ENCODE data around the gene PRRG1.
"Not testable (repeated sequence)": the region's sequence is repeated elsewhere in the genome, so short reads cannot be mapped to it uniquely, and the experiment has no call there.

Gene PRRG1

GRCh38 chrX:37349221-37350033 is at the start of gene PRRG1:
TSS of gene PRRG1 (plus strand) at chrX:37349364. CDS start at chrX:37406250, 56,886 bp downstream.
- peaks cover 4% of the 10 kb centered on the region for H3K4me1 Mint-ChIP-seq (ENCODE audit: low read depth)
- intact Hi-C loops (cut with micrococcal nuclease): no loop called here
- peak within 1 kb of the TSS; percentile 87 for H3K4me3 Mint-ChIP-seq
- no peaks in the 10 kb centered on the region for H3K9me3 Mint-ChIP-seq
- peak within 1 kb of the TSS; percentile 76 for H3K27ac Mint-ChIP-seq
- H3K36me3 Mint-ChIP-seq (ENCODE audit: low read depth): peaks cover 7% of the 10 kb centered on the region
- H3K27me3 Mint-ChIP-seq: peaks cover 17% of the 10 kb centered on the region

- Mint-ChIP-seq H3K4me1 (ENCODE audit: low read depth) (no peaks in the 10 kb centered on the region), H3K27ac (no peak overlapping the region), H3K9me3 (no peaks in the 10 kb centered on the region), H3K27me3 (peaks cover 2% of the 10 kb centered on the region), H3K36me3 (ENCODE audit: low read depth) (no peaks in the 10 kb centered on the region), H3K4me3 (no peak overlapping the region)
- intact Hi-C loops (cut with micrococcal nuclease): no loop called here
These were observed 46.6 kb upstream of the PRRG1 start for GRCh38 chrX:37302569-37302968.

GRCh38 chrX:37305238-37305637 is 43.9 kb upstream of the PRRG1 start:
- H3K9me3 Mint-ChIP-seq; H3K4me3 Mint-ChIP-seq; H3K36me3 Mint-ChIP-seq (ENCODE audit: low read depth); H3K4me1 Mint-ChIP-seq (ENCODE audit: low read depth); H3K27me3 Mint-ChIP-seq; H3K27ac Mint-ChIP-seq; intact Hi-C loops (cut with micrococcal nuclease): not testable (repeated sequence)

GRCh38 chrX:37314531-37314930 is 34.6 kb upstream of the PRRG1 start:
- no peaks in the 10 kb centered on the region for H3K4me1 Mint-ChIP-seq (ENCODE audit: low read depth)
- no peak overlapping the region for H3K4me3 Mint-ChIP-seq

GRCh38 chrX:37315511-37316248 is 33.5 kb upstream of the PRRG1 start:
- intact Hi-C loops (cut with micrococcal nuclease): no loop called here
- Mint-ChIP-seq H3K27me3 (peaks cover 3% of the 10 kb centered on the region), H3K4me1 (ENCODE audit: low read depth) (peaks cover 4% of the 10 kb centered on the region), H3K36me3 (ENCODE audit: low read depth) (no peaks in the 10 kb centered on the region), H3K9me3 (no peaks in the 10 kb centered on the region), H3K4me3 (no peak overlapping the region), H3K27ac (no peak overlapping the region)

More at GRCh38 chrX:37314531-37314930, 34.6 kb upstream of the PRRG1 start:
- intact Hi-C loops (cut with micrococcal nuclease): no loop called here
- peaks cover 3% of the 10 kb centered on the region for H3K27me3 Mint-ChIP-seq
- H3K36me3 Mint-ChIP-seq (ENCODE audit: low read depth): no peaks in the 10 kb centered on the region
- H3K9me3 Mint-ChIP-seq: no peaks in the 10 kb centered on the region
- H3K27ac Mint-ChIP-seq: no peak overlapping the region

GRCh38 chrX:37320541-37321203 is 28.5 kb upstream of the PRRG1 start:
- Mint-ChIP-seq H3K9me3 (no peaks in the 10 kb centered on the region), H3K27me3 (peaks cover 14% of the 10 kb centered on the region), H3K4me3 (no peak overlapping the region), H3K36me3 (ENCODE audit: low read depth) (no peaks in the 10 kb centered on the region), H3K27ac (no peak overlapping the region), H3K4me1 (ENCODE audit: low read depth) (peaks cover 8% of the 10 kb centered on the region)
- intact Hi-C loops (cut with micrococcal nuclease): no loop called here

- Mint-ChIP-seq H3K4me3 (no peak overlapping the region), H3K27me3 (no peaks in the 10 kb centered on the region), H3K4me1 (ENCODE audit: low read depth) (no peaks in the 10 kb centered on the region), H3K36me3 (ENCODE audit: low read depth) (no peaks in the 10 kb centered on the region), H3K9me3 (no peaks in the 10 kb centered on the region), H3K27ac (no peak overlapping the region)
- intact Hi-C loops (cut with micrococcal nuclease): no loop called here
These were observed 18.5 kb upstream of the PRRG1 start for GRCh38 chrX:37330642-37331041.

GRCh38 chrX:37331546-37331945 is 17.6 kb upstream of the PRRG1 start:
- Mint-ChIP-seq H3K4me1 (ENCODE audit: low read depth) (no peaks in the 10 kb centered on the region), H3K9me3 (no peaks in the 10 kb centered on the region), H3K27me3 (no peaks in the 10 kb centered on the region), H3K36me3 (ENCODE audit: low read depth) (no peaks in the 10 kb centered on the region), H3K4me3 (no peak overlapping the region), H3K27ac (no peak overlapping the region)
- intact Hi-C loops (cut with micrococcal nuclease): no loop called here

GRCh38 chrX:37332055-37332454 is 17.1 kb upstream of the PRRG1 start:
- H3K4me1 Mint-ChIP-seq (ENCODE audit: low read depth): no peaks in the 10 kb centered on the region

GRCh38 chrX:37332987-37333658 is 16.0 kb upstream of the PRRG1 start:
- Mint-ChIP-seq H3K9me3 (no peaks in the 10 kb centered on the region), H3K27me3 (no peaks in the 10 kb centered on the region), H3K4me3 (no peak overlapping the region), H3K4me1 (ENCODE audit: low read depth) (no peaks in the 10 kb centered on the region), H3K27ac (no peak overlapping the region), H3K36me3 (ENCODE audit: low read depth) (no peaks in the 10 kb centered on the region)
- intact Hi-C loops (cut with micrococcal nuclease): no loop called here

More at GRCh38 chrX:37332055-37332454, 17.1 kb upstream of the PRRG1 start:
- no peaks in the 10 kb centered on the region for H3K27me3 Mint-ChIP-seq
- no peaks in the 10 kb centered on the region for H3K9me3 Mint-ChIP-seq
- no peak overlapping the region for H3K4me3 Mint-ChIP-seq
- intact Hi-C loops (cut with micrococcal nuclease): no loop called here
- H3K27ac Mint-ChIP-seq: no peak overlapping the region
- no peaks in the 10 kb centered on the region for H3K36me3 Mint-ChIP-seq (ENCODE audit: low read depth)

- peaks cover 4% of the 10 kb centered on the region for H3K4me1 Mint-ChIP-seq (ENCODE audit: low read depth)
- H3K9me3 Mint-ChIP-seq: no peaks in the 10 kb centered on the region
- H3K4me3 Mint-ChIP-seq: no peak overlapping the region
- no peak overlapping the region for H3K27ac Mint-ChIP-seq
- peaks cover 17% of the 10 kb centered on the region for H3K27me3 Mint-ChIP-seq
- intact Hi-C loops (cut with micrococcal nuclease): no loop called here
- H3K36me3 Mint-ChIP-seq (ENCODE audit: low read depth): peaks cover 7% of the 10 kb centered on the region
These were observed 1.7 kb upstream of the PRRG1 start for GRCh38 chrX:37347420-37347819.

- Mint-ChIP-seq H3K27ac (peak overlapping the region; percentile 76), H3K36me3 (ENCODE audit: low read depth) (peaks cover 7% of the 10 kb centered on the region), H3K4me1 (ENCODE audit: low read depth) (peaks cover 4% of the 10 kb centered on the region), H3K27me3 (peaks cover 17% of the 10 kb centered on the region), H3K4me3 (peak overlapping the region; percentile 58), H3K9me3 (no peaks in the 10 kb centered on the region)
- intact Hi-C loops (cut with micrococcal nuclease): no loop called here
These were observed 763 bp upstream of the PRRG1 start for GRCh38 chrX:37348231-37348970.

GRCh38 chrX:37348971-37349220 is 268 bp upstream of the PRRG1 start:
- Mint-ChIP-seq H3K9me3 (no peaks in the 10 kb centered on the region), H3K36me3 (ENCODE audit: low read depth) (peaks cover 7% of the 10 kb centered on the region), H3K27me3 (peaks cover 17% of the 10 kb centered on the region), H3K4me3 (peak overlapping the region; percentile 58), H3K4me1 (ENCODE audit: low read depth) (peaks cover 4% of the 10 kb centered on the region), H3K27ac (peak overlapping the region; percentile 76)
- intact Hi-C loops (cut with micrococcal nuclease): no loop called here

Data from dendritic cell treated with granulocyte-macrophage colony-stimulating factor and Interleukin-4, amounts not matched to agents 40 ng/mL and 50 ng/mL, for 4 days (primary cell).